UCSD-AML1 (cell line): ENCODE data around the gene FREM3.
"Not testable (repeated sequence)": the region's sequence is repeated elsewhere in the genome, so short reads cannot be mapped to it uniquely, and the experiment has no call there.

Experiments used
- DNase-seq: peaks from one replicate; lab custom pipeline; 2025; ENCODE audit not compliant: unreplicated experiment; lab: John Stamatoyannopoulos, UW

The FREM3 gene

DNA sequence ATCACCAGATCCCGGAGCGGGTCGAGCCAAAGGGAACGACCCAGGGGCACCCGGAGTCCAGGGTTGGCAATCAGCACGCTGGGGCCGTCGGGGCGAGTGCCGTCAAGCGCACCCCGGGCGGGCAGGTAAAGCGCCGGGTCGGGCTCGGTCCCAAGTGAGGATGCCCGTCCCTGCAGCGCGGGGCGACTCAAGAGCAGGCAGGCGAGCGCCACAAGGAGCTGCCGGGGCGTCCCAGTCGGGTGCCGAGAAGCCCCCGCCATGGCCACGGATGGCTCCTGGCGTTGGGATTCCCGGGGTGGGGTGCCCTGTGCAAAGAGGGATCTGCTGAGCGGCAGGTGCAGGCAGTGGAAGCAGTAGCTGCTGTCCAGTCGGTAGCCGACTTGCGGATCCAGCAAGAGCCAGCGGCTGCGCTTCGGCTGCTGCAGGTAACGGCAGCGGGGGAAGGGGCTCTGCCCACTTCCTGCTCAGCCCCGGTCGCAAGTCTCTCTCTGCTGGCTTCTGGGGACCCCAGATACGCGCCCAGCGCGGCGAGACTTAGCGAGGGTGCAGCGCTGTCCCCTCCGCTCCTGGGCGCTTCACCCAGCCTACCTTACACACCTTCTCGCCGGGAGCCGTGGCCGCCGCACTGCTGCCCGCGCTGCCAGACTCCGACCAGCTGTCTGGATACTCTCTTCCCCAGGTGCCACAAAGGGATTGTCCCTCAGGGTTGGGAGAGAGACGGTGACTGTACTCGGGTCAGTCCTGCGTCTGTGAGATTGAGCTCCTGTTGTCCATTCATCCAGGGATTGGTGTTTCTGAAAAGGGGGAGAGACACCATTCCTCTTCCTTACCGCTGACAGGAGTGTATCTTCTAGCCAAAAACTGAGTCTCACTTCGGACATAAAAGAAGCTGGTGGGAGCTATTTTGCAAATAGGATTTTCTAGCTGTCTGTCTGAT, at the start of gene FREM3:
Gene FREM3 (minus strand): TSS at position 260 of the 937 bp plus-strand sequence. CDS start 0 bp downstream, at position 260.
- DNase-seq, result no peak

DNA sequence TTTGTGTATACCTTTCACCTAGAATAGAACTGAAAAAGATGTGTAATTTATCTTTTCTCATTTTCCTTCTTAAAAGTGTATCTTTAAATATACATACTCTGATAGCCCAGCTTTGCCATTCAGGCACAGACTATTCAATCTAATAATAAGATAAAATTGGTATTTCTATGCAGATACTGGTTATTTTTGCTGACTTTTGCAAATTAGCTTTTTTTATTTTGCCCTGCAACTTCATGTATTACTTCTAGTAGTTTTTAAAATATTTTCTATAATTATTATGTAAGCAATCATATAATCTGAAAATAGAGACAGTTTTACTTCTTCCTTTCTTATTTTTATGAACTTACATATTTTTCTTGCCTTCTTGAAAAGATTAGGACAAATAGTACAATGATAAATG, 45.4 kb upstream of the FREM3 start:
- DNase-seq, result no peak

DNA sequence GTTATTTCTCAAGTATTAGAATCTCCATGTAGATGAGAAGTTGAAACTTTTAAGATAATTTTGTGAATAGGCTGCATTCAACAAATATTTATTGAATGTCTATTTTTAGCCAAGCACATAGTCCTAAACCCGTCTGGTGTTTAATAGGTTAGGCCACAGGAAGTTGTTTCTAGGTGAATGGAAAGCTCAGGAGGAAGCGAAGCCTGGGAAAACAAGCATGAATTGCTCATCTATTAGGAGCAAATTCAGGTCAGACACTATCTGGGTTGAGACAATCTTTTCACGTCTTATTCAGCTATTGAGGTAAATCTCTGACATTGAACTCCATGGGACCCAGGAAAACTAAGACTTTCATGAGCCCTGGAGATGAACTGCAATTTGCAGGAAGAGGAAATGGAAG, 43.1 kb upstream of the FREM3 start:
- no peak for DNase-seq

DNA sequence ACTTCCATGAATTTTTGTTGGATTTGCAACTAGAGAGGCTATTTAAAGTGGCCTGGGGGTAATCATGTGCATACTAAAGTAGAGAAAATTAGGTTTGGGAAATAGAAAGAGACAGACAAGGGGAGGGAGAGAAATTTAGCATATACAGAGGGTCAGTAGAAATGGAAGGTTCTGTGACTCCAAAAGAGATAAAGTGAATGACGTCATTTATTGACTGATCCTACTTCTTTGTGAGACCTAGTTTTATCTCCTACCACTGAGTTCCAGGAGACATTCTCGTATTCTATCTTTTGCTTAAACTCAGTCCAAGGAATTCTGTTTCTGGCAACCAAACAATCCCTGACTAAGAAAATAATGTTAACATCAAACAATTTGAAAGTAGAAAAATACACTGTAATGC, 42.4 kb upstream of the FREM3 start:
- no peak for DNase-seq

DNA sequence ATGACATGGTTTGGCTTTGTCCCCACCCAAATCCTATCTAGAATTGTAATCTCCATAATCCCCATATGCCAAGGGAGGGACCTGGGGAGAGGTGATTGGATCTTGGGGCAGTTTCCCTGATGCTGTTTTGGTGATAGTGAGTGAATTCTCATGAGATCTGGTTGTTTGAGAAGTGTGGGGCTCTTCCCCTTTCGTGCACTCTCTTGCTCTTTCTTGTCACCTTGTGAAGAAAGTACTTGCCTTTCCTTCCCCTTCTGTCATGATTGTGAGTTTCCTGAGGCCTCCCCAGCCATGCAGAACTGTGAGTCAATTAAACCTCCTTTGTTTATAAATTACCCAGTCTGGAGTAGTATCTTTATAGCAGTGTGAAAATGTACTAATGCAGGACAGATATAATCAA, 36.4 kb upstream of the FREM3 start:
- no peak for DNase-seq

DNA sequence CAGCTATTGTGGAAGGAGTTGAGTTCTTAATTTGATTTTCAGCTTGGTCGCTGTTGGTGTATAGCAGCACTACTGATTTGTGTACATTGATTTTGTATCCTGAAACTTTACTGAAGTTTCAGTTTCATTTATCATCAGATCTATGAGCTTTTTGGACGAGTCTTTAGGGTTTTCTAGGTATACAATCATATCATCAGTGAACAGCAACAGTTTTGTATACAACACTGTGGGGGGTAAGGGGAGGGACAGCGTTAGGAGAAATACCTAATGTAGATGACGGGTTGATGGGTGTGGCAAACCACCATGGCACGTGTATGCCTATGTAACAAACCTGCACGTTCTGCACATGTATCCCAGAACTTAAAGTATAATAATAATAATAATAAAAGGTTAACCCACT, 35.6 kb upstream of the FREM3 start:
- DNase-seq, result not testable (repeated sequence)

DNA sequence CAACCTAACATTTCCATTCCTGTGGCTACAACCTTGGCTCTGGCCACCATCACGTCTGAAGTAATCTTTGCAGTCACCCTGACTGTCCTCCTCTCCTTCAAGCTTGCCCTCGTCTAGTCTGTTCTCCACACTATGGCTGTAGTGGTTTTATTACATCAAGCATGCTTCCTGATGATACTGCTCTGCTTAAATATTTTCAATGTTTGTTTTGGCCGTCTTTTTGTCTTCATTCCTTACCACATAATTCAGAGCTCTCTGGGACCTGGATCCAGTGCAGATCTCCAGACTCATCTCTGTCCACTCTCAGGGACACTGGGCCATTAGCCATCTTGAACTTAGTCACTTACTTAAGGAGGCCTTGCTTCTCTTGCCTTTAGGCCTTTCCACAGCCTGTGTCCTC, 27.7 kb upstream of the FREM3 start:
- no peak for DNase-seq

DNA sequence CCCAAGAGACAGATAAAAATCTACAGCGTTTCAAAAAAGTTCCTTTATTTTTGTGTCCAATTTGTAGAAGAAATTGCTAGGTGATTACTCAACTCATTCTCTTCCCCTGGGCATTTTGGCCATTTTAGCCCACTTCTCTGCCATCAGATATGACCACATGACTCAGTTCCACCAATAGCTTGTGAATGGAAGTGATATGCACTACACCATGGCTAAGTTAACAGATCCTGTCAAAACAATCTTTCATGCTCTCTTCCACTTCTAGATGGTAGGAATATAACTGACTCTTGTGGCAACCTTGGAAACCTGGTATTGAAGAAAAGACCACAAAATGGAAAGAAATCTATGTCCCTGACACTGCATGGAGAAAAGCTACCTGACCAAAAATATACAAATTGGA, 26.2 kb upstream of the FREM3 start:
- DNase-seq, result no peak

DNA sequence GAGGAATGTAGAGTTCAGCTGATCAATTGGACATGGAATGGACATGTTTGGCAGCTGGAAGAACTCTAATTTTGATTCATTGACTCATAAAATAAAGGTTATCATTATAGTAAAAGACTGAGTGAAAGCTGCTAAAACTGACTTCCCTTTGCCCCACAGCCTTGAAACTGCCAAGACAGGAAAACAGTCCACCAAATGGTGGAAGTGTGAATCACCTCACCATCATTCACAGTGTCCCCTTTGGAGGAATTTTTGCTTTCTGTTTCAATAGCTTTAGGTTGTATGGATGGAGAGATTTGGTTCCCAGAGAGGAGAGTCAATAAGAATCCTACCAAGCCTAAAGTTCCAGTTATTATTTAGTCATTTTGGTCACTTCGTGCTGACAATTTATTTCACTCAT, 20.8 kb upstream of the FREM3 start:
- DNase-seq, result no peak

DNA sequence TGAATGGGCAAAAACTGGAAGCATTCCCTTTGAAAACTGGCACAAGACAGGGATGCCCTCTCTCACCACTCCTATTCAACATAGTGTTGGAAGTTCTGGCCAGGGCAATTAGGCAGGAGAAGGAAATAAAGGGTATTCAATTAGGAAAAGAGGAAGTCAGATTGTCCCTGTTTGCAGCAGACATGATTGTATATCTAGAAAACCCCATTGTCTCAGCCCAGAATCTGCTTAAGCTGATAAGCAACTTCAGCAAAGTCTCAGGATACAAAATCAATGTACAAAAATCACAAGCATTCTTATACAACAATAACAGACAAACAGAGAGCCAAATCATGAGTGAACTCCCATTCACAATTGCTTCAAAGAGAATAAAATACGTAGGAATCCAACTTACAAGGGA, 18.3 kb upstream of the FREM3 start:
- not testable (repeated sequence) for DNase-seq

DNA sequence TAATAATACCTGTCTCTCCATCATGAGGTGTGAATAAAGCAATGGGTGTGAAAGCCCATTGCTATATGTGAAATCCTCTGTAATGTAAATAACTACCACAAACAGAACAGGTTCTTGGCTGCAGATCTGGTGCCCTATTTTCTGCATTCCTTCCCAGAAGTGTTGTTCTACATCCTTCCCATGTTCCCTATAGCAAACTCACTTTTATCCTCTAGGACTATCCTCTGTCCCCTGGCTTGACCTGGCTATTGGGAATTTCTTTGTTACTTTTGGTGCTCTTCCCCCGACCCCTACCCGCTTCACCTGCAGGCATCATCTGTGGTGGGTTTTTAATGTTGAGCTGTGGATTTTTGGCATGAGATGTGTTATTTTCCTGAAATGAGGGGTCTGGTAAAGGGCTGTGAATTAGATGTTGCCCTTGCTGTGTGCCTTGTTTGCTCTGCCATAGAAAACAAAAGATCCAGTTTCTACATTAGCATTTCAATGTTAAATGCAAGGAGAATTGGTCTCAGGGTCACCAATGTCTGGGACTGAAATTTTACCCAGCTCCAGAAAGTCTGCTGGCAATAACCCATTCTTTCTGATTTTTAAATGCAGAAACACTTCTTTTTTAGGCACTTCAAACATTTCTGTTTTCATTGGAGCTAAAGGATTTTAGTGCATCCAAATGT, 13.6 kb upstream of the FREM3 start:
- DNase-seq, result no peak

DNA sequence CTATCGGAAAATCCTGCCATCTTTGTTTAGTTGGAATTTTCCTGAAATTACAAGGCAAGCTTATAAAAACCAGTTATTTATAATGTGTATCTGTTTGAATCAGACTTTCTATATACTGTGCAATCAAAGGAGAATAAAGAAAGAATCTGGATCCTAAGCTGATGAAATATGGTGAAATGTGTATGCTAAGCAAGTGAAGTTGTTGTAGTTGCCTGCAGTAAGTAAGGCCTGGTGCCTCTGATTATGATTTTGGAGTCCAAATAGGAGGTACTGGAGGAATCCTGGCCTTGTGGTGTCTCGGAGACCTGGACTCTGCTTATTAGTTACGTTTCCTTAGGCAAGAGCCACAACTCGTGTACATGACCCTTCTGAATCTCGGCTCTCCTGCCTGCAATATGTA, 13.1 kb upstream of the FREM3 start:
- DNase-seq, result no peak

DNA sequence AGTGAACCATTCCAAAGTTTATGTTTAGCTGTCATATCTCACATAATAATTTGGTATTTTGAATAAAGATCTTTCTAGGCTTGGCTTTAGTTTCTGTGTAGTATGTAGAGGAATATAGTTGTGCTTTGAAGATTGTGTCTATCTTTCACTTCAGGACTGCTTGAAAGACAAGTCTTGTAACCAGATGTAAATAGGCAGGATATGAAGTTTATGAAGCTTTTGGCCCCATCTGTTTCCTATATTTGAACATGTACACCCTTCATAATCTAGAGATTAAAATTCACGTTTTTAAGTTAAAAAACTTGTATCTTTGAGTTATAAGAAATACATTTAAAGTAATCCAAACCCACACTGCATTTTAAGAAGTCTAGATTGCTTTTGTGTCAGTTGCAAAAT, 11.7 kb upstream of the FREM3 start:
- DNase-seq, result no peak

DNA sequence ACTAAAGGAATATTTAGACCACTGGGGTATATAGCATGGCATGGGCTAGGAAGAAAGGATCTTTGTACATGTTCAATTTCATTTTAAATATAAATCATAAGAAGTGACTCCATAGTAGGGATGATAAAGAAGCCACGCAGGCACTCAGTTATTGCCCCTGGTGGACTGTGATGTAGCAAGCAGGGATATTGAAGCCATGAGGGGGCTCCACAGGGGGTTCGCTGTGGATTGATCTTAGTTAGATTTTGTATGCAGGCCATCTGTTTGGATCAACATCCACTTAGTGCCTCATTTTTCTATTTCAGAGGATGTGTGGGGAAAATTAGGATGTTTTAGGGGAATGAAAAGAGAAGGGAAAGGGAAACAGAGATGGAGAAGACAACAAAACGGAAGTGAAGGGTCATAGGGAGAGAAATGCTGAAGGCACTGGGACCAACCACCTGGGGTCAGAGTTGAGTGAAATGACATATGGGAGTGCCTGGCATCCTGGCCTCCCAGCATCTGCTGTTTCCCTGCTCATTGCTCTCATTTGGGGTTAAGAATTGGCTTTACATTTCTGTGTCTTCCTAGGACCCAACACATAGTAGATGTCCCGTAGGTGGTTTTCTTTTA, 11.2 kb upstream of the FREM3 start:
- DNase-seq, result no peak

DNA sequence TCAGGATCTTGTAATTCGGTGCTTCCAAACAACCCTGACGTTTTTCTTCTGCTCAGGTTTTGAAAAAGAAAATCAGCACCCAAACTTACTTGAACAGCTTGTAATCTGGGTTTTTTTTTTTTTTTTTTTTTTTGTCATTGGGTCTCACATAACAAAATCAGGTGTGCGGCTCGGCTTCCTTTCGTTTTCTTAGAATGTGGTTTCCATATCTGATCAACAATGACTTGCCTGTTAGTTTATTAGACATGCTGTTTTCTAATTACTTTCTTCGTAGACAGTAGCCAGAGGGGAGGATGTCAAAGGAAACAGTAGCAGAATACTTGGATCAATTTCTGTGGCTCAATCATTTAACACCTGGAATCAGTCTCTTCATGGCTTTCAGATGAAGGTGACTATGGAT, 890 bp upstream of the FREM3 start:
- no peak for DNase-seq

DNA sequence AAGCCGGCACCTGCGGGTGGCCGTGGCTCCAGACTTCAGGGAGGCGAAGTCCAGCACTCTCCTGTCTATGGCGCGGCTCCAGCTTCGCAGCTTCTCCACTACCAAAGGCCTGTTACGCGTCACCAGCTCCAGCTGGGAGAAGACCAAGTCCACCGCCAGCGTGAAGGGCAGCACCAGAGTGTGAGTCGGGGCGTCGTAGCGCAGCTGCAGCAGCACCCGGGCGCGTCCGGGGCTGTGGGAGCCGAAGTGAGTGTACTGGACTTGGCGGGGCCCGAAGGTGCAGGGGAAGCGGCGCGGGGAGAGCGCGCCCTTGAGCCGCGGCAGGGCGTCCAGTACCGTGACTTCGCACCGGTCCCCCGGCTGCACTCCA, 444 bp downstream of the FREM3 start:
- DNase-seq, result no peak

DNA sequence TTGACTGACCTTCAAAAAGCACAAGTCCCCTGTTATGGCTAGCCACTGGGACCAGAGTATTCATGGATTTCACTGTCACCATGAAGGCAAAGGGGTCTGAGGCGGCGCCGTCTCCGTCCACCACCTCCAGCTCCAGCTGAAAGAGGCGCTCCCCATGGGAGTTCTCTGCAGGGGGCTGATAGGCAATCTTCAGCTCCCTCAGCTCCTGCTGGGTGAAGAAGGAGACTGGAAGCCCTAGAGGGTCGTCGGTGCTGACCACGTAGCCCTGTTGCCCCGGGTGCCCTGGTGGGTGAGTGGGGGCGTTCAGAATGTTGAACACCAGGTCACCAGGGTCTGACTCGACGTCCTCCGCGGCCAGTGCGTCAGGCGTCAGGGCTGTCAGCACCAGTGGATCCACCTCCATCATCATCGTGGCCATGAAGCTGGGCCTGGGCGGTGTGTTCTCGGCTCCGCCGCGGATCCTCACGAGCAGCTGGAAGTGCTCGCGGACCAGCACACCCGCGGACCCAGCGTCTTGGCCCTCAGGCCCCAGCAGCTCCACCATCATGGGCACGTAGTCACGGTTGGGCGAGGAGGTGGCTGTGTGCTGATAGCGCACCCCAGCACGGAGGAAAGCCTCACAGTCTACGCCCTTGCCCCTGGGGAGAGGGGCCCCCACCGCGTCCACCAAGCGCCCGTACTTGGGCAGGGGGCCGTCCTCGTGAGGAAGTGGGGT, 987 bp downstream of the FREM3 start:
- no peak for DNase-seq

DNA sequence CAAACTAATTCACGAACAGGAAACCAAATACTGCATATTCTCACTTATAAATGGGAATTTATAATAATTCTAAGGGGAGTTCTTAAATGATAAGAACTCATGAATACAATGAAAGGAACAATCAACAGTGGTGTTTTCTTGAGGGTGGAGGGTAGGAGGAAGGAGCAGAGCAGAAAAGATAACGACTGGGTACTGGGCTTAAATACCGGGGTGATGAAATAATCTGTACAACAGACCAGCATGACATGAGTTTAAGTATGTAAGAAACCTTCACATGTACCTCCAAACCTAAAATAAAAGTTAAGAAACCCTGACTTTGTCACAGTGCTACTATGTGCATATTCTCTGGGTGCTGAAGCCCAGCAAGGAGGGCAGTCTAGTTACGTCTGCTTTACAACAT, 6.6 kb downstream of the FREM3 start:
- DNase-seq, result no peak

DNA sequence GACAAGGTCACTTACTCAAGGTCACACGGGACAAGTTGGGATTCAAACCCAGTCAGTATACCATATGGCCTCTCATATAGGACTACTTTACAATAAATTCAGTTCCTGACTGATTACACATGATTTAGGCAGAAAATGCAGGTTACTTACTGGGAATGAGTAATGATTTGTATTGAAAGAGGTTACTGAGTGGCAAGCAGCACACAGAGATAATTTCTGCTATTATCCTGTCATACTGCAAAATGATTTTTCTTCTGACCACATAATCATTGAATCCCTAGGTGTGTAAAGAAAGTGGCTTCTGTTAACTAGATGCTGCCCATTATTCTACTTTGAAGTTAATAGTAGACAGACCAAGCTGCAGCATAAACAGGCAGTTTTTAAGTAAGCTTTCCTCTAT, 8.2 kb downstream of the FREM3 start:
- no peak for DNase-seq

DNA sequence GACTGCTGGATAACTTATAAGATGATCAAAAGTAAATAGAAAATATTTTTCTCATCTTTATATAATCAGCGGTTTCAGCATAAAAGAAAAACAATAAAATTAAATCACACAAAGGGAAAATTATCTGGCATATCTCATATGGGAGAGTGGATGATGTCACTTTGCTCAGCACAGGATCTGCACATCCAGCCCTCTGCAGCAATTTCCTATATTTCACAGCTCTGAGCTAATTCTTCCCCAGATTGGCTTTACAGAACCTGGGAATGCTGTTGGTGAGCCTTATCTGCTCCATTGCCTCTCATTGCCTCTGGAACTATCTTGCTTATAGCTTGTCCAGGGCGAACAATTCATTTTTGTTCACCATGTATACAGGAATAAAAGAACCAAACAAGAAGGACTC, 21.0 kb downstream of the FREM3 start:
- no peak for DNase-seq

DNA sequence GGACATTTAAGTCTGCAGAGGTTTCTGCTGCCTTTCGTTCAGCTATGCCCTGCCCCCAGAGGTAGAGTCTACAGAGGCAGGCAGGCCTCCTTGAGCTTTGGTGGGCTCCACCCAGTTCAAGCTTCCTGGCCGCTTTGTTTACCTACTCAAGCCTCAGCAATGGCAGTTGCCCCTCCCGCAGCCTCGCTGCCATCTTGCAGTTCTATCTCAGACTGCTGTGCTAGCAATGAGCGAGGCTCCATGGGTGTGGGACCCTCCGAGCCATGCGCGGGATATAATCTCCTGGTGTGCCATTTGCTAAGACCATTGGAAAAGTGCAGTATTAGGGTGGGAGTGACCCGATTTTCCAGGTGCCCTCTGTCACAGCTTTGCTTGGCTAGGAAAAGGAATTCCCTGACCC, 26.8 kb downstream of the FREM3 start:
- DNase-seq, result not testable (repeated sequence)
